WTC11 (cell line): ENCODE measurements around the gene ARHGAP18.

Experiments used
- AFF4 ChIP-seq: sonication (generic); formaldehyde crosslinking; IDR thresholded peaks from 2 replicates; pipeline ENCODE4 v1.8.1; 2023; ENCODE audit warnings: mild to moderate bottlenecking, missing genetic modification reagents, borderline replicate concordance
- CREB1 ChIP-seq: sonication (generic); formaldehyde crosslinking; IDR thresholded peaks from 2 replicates; pipeline ENCODE4 v1.8.0; 2023; ENCODE audit warnings: mild to moderate bottlenecking, missing genetic modification reagents
- CTCF ChIP-seq: fragments of 200-600 bp; IDR thresholded peaks from 2 replicates; pipeline ENCODE4 v1.8.0; 2022; ENCODE audit warnings: antibody characterized with exemption
- MLX ChIP-seq: sonication (generic); formaldehyde crosslinking; IDR thresholded peaks from 2 replicates; pipeline ENCODE4 v1.8.1; 2023; ENCODE audit warnings: mild to moderate bottlenecking, missing genetic modification reagents, moderate library complexity
- USF2 ChIP-seq: sonication (generic); formaldehyde crosslinking; IDR thresholded peaks from 2 replicates; pipeline ENCODE4 v1.8.1; 2023; ENCODE audit warnings: mild to moderate bottlenecking, missing genetic modification reagents, moderate library complexity

GRCh38 chr6:129672341-129672682 is 37.7 kb downstream of the ARHGAP18 start:
- TF ChIP-seq CTCF (no peak), CREB1 (CRISPR knock-in tag) (no peak), MLX (no peak), AFF4 (CRISPR knock-in tag) (no peak), USF2 (no peak)
